H1 (cell line): ENCODE measurements around the gene OSBPL6. TPM values are rescaled to one million over a fixed set of nuclear protein-coding genes. Genes with fewer than 3 reads are reported as not detected.

ENCODE experiments used
- CTCF ChIA-PET: fragments of 300-600 bp; sonication (Branson Sonifier 250); formaldehyde crosslinking; loops from one replicate; lab custom pipeline; 2021; ENCODE audit not compliant: partially characterized antibody; lab: Charles Lee
- POLR2A ChIA-PET: fragments of 300-600 bp; sonication (Branson Sonifier 250); formaldehyde crosslinking; loops from one replicate; lab custom pipeline; 2021; ENCODE audit warnings: inconsistent platforms; ENCODE audit not compliant: partially characterized antibody; lab: Charles Lee
- DNase-seq, 2 experiments: peaks; one replicate each; pipeline versions ENCODE4 v3.0.0 to v3.0.0-alpha.2; 2010 to 2022; ENCODE audit warnings: low spot score in 2 of 2, low read depth in 1 of 2, mixed read lengths in 1 of 2
- FAIRE-seq: peaks from 2 replicates; lab custom pipeline; 2011; peaks lifted over from hg19 to GRCh38; lab: Jason Lieb, UNC
- H2AFZ ChIP-seq: 2 replicates; pipeline ENCODE4 v1.8.1; 2012; ENCODE audit warnings: low read length, inconsistent platforms
- H2AK5ac ChIP-seq: 2 replicates; pipeline ENCODE4 v1.6.1; 2013; ENCODE audit warnings: low read depth, low read length
- H2BK120ac ChIP-seq: replicated peaks from 2 replicates; pipeline ENCODE3; 2013; ENCODE audit warnings: low read depth, low read length, inconsistent platforms
- H2BK12ac ChIP-seq: 2 replicates; pipeline ENCODE4 v1.6.1; 2013; ENCODE audit warnings: low read depth, low read length
- H2BK15ac ChIP-seq: 2 replicates; pipeline ENCODE4 v1.6.1; 2013; ENCODE audit warnings: low read length
- H2BK20ac ChIP-seq: 2 replicates; pipeline ENCODE4 v1.6.1; 2013; ENCODE audit warnings: low read length
- H2BK5ac ChIP-seq: 2 replicates; pipeline ENCODE4 v1.6.1; 2013; ENCODE audit warnings: low read depth, low read length
- H3K14ac ChIP-seq: 2 replicates; pipeline ENCODE4 v1.6.1; 2013; ENCODE audit warnings: inconsistent platforms; ENCODE audit not compliant: insufficient read length
- H3K18ac ChIP-seq: 2 replicates; pipeline ENCODE4 v1.6.1; 2013; ENCODE audit warnings: low read length; ENCODE audit errors: extremely low read depth
- H3K23ac ChIP-seq: 2 replicates; pipeline ENCODE4 v1.6.1; 2013; ENCODE audit warnings: inconsistent platforms; ENCODE audit not compliant: insufficient read length
- H3K23me2 ChIP-seq: 2 replicates; pipeline ENCODE4 v1.6.1; 2013; ENCODE audit warnings: low read depth, low read length
- H3K27ac ChIP-seq: 2 replicates; pipeline ENCODE4 v1.6.1; 2011; ENCODE audit warnings: low read depth, low read length, inconsistent platforms
- H3K27me3 ChIP-seq, 4 experiments: replicated peaks in 1 of 4; 1 replicate in 1 of 4; 2 replicates in 3 of 4; pipeline versions ENCODE4 v1.6.1 to v1.8.1; 2011 to 2013; ENCODE audit warnings: low read length in 3 of 4, mild to moderate bottlenecking in 3 of 4, inconsistent platforms in 2 of 4, mixed read lengths in 2 of 4, moderate library complexity in 1 of 4; ENCODE audit not compliant: control insufficient read depth in 3 of 4, insufficient read depth in 3 of 4; ENCODE audit errors: extremely low read depth in 1 of 4
- H3K36me3 ChIP-seq, 4 experiments: 2 replicates each; pipeline versions ENCODE4 v1.6.1 to v1.8.1; 2011 to 2013; ENCODE audit warnings: mild to moderate bottlenecking in 4 of 4, low read length in 3 of 4, moderate library complexity in 2 of 4, control low read depth in 1 of 4, inconsistent platforms in 1 of 4; ENCODE audit not compliant: insufficient read depth in 4 of 4, control insufficient read depth in 2 of 4
- H3K4ac ChIP-seq: replicated peaks from 2 replicates; pipeline ENCODE3; 2013; ENCODE audit warnings: low read length, low read depth, mixed read lengths, inconsistent platforms; ENCODE audit not compliant: insufficient read length
- H3K4me1 ChIP-seq, 4 experiments: replicated peaks in 1 of 4; 1 replicate in 1 of 4; 2 replicates in 3 of 4; pipeline versions ENCODE4 v1.6.1 to v1.8.1; 2011 to 2013; ENCODE audit warnings: low read length in 3 of 4, inconsistent platforms in 2 of 4, mixed read lengths in 1 of 4; ENCODE audit not compliant: insufficient read depth in 4 of 4, control insufficient read depth in 3 of 4
- H3K4me2 ChIP-seq, 2 experiments: 2 replicates each; pipeline versions ENCODE4 v1.6.1 to v1.8.1; 2011 to 2013; ENCODE audit warnings: low read depth in 2 of 2, low read length in 2 of 2, control low read depth in 1 of 2, inconsistent platforms in 1 of 2, mild to moderate bottlenecking in 1 of 2; ENCODE audit not compliant: insufficient read depth in 1 of 2
- H3K4me3 ChIP-seq, 4 experiments: fragments of 200-600, 300-600 bp in 1 of 4; sonication (generic), shearing (Covaris generic), sonication (Bioruptor Twin) in 1 of 4; 2 replicates each; pipeline versions ENCODE4 v1.5.1 to v1.8.1; 2011 to 2016; ENCODE audit warnings: low read length in 4 of 4, low read depth in 3 of 4, control low read depth in 2 of 4, inconsistent platforms in 2 of 4, mild to moderate bottlenecking in 2 of 4, mixed read lengths in 1 of 4, moderate library complexity in 1 of 4; ENCODE audit not compliant: insufficient read depth in 2 of 4; ENCODE audit errors: extremely low read depth in 1 of 4
- H3K56ac ChIP-seq: replicated peaks from 2 replicates; pipeline ENCODE3; 2013; ENCODE audit warnings: low read depth, mild to moderate bottlenecking, mixed read lengths, low read length, inconsistent platforms; ENCODE audit not compliant: insufficient read length
- H3K79me1 ChIP-seq: 2 replicates; pipeline ENCODE4 v1.6.1; 2013; ENCODE audit warnings: low read depth, low read length, control low read depth
- H3K79me2 ChIP-seq, 2 experiments: 2 replicates each; pipeline versions ENCODE4 v1.6.1 to v1.8.1; 2012 to 2013; ENCODE audit warnings: low read length in 2 of 2, mild to moderate bottlenecking in 2 of 2, inconsistent platforms in 1 of 2; ENCODE audit not compliant: insufficient read depth in 2 of 2, control insufficient read depth in 1 of 2
- H3K9ac ChIP-seq, 4 experiments: replicated peaks in 1 of 4; 1 replicate in 1 of 4; 2 replicates in 3 of 4; pipeline versions ENCODE4 v1.6.1 to v1.8.1; 2011 to 2013; ENCODE audit warnings: low read depth in 3 of 4, low read length in 3 of 4, control low read depth in 2 of 4, mild to moderate bottlenecking in 2 of 4, moderate library complexity in 2 of 4, inconsistent platforms in 1 of 4; ENCODE audit errors: extremely low read depth in 1 of 4
- H3K9me3 ChIP-seq, 2 experiments: 2 replicates each; pipeline versions ENCODE4 v1.6.1 to v1.8.1; 2012 to 2013; ENCODE audit warnings: mild to moderate bottlenecking in 2 of 2, moderate library complexity in 2 of 2, control low read depth in 1 of 2, inconsistent platforms in 1 of 2, low read depth in 1 of 2, low read length in 1 of 2, mixed read lengths in 1 of 2; ENCODE audit not compliant: insufficient read depth in 2 of 2
- H4K20me1 ChIP-seq, 2 experiments: replicated peaks in 1 of 2; 2 replicates each; pipeline versions ENCODE3 to v1.8.1; 2011 to 2013; ENCODE audit warnings: inconsistent platforms in 2 of 2, low read length in 2 of 2, mild to moderate bottlenecking in 1 of 2; ENCODE audit not compliant: insufficient read depth in 2 of 2, control insufficient read depth in 1 of 2
- H4K5ac ChIP-seq: 2 replicates; pipeline ENCODE4 v1.6.1; 2013; ENCODE audit warnings: low read length, low read depth, mixed read lengths, inconsistent platforms; ENCODE audit not compliant: insufficient read length
- H4K8ac ChIP-seq: 2 replicates; pipeline ENCODE4 v1.8.0; 2013; ENCODE audit warnings: mild to moderate bottlenecking, moderate library complexity, low read length, inconsistent platforms; ENCODE audit not compliant: insufficient read depth; ENCODE audit errors: extremely low read depth
- H4K91ac ChIP-seq: replicated peaks from 2 replicates; pipeline ENCODE3; 2013; ENCODE audit warnings: low read length, mixed read lengths, inconsistent platforms; ENCODE audit not compliant: insufficient read length
- CHD2 ChIP-seq: IDR thresholded peaks from 2 replicates; pipeline ENCODE4 v1.6.1; 2012; ENCODE audit warnings: low read length, improper control_type of control experiment
- GTF2F1 ChIP-seq: IDR thresholded peaks from 2 replicates; pipeline ENCODE4 v1.6.1; 2012; ENCODE audit warnings: low read depth, low read length, improper control_type of control experiment, borderline replicate concordance
- POLR2A ChIP-seq, 2 experiments: IDR thresholded peaks; 1 replicate in 1 of 2; 2 replicates in 1 of 2; pipeline ENCODE4 v1.6.1; 2011; ENCODE audit warnings: low read depth in 2 of 2, low read length in 2 of 2, mild to moderate bottlenecking in 2 of 2; ENCODE audit errors: control extremely low read depth in 1 of 2
- SIRT6 ChIP-seq: IDR thresholded peaks from one replicate; pipeline ENCODE4 v1.7.1; 2012; ENCODE audit warnings: low read length, inconsistent platforms
- WGBS, 2 experiments: shearing (Covaris generic) in 1 of 2; methylation state at CpG; one replicate each; pipeline versions ENCODE4 v1.1.6 to v1.1.7; 2013 to 2015; ENCODE audit warnings: low lambda C conversion rate in 2 of 2, mixed read lengths in 2 of 2, inconsistent platforms in 1 of 2, low coverage in 1 of 2, missing lambda C conversion rate in 1 of 2; ENCODE audit not compliant: insufficient replicate concordance in 2 of 2, insufficient coverage in 1 of 2, insufficient read length in 1 of 2; ENCODE audit errors: extremely low coverage in 1 of 2, missing lambda C conversion rate in 1 of 2; 5-methylcytosine and 5-hydroxymethylcytosine counted together
- polyA plus RNA-seq, 7 experiments: library from polyadenylated mRNA; depleted of rRNA in 3 of 7; stranded (reverse) in 5 of 7; unstranded in 2 of 7; fragments of >200 nt in 5 of 7; fragments of 200-250 nt in 2 of 7; gene quantifications; 1 replicate in 5 of 7; 2 replicates in 1 of 7; 4 replicates in 1 of 7; pipeline versions ENCODE4 v1.2.1 to v1.2.3, GENCODE V29; 2011 to 2013; ENCODE audit warnings: missing spikeins in 2 of 7, mixed read lengths in 2 of 7
- total RNA-seq: library from RNA; stranded (reverse); fragmentation: NEBNext Ultra II Directional; extraction: Animal tissue kit (Norgen Biotek cat#: 25700); gene quantifications from 2 replicates; pipeline ENCODE4 v1.2.1, GENCODE V29; 2021

The OSBPL6 gene
- total and polyA plus RNA-seq, 2 of the 8 experiments (the other 6 are each of a cell fraction or from before 2014, with no cell fraction given) = 1.7 to 5.6 TPM

- H3K9ac ChIP-seq = no peak overlapping the region
- no peak overlapping the region for H3K4me2 ChIP-seq
- H3K23me2 ChIP-seq = no peaks in the 10 kb centered on the region
- no peak overlapping the region for H4K8ac ChIP-seq
- no peak overlapping the region for H3K18ac ChIP-seq
- POLR2A ChIA-PET = interaction anchor here (0.8 to 2.7 kb wide), 8 partner anchors 9 to 25 kb away, joined by 3 to 10 read pairs (median 6); partner anchors contain the start of genes PJVK and PRKRA
- H3K27me3 ChIP-seq = no peaks in the 10 kb centered on the region
- peaks cover 2 to 50% (median 12%) of the 10 kb centered on the region in 4 experiments; a peak in 7 of 8 replicates for H3K36me3 ChIP-seq
- no peaks in the 10 kb centered on the region for H3K79me1 ChIP-seq
- TF ChIP-seq GTF2F1 (no peak), POLR2A (IDR thresholded peaks at IDR 0.05; ENCODE audit: control extremely low read depth in 1 of 2, low read depth in 2 of 2, low read length in 2 of 2) (no peak), SIRT6 (no peak), CHD2 (no peak)
- TF ChIP-seq, all 59 proteins: peak for 0
- Histone ChIP-seq H3K4me3 (no peak overlapping the region), H2BK5ac (no peak overlapping the region), H2AK5ac (no peak overlapping the region), H3K79me2 (no peaks in the 10 kb centered on the region), H2AFZ (no peak overlapping the region), H3K27ac (no peak overlapping the region), H4K91ac (no peak overlapping the region), H3K9me3 (no peaks in the 10 kb centered on the region), H3K14ac (no peak overlapping the region), H3K4ac (no peak overlapping the region), H3K23ac (no peak overlapping the region), H3K4me1 (no peaks in the 10 kb centered on the region), H4K5ac (no peak overlapping the region), H2BK120ac (no peak overlapping the region), H2BK20ac (no peak overlapping the region), H4K20me1 (peaks cover 0 to 2% of the 10 kb centered on the region in 2 experiments), H2BK15ac (no peak overlapping the region), H3K56ac (no peak overlapping the region), H2BK12ac (no peak overlapping the region)
- 88% methylated on average over 1 of the region's 1 CpG; no CpG with 5 or more reads in 1 of the 2 experiments for WGBS, 2 experiments
- no peak for FAIRE-seq
- DNase-seq = no peak
- CTCF ChIA-PET = interaction anchor here (0.6 to 1.9 kb wide), 7 partner anchors 10 to 317 kb away, joined by 3 to 6 read pairs (median 3); partner anchors contain the start of gene RBM45
Observed at GRCh38 chr2:178428396-178428806, 234.1 kb downstream of the OSBPL6 start.
